Stimulated activated CD8-positive, alpha-beta memory T cell treated with anti-CD3 and anti-CD28 coated beads, Interleukin-15, amount 100 ng/mL, for 48 hours (primary cell): Measurements from ENCODE around the gene SCN3B.
"Not testable (repeated sequence)": the region's sequence is repeated elsewhere in the genome, so short reads cannot be mapped to it uniquely, and the experiment has no call there.

Experiments used
- DNase-seq, 2 donors: peaks; one replicate each; pipeline ENCODE4 v3.0.0-alpha.2; 2020; ENCODE audit warnings: low read depth in 2 of 2

Gene SCN3B, protein sequence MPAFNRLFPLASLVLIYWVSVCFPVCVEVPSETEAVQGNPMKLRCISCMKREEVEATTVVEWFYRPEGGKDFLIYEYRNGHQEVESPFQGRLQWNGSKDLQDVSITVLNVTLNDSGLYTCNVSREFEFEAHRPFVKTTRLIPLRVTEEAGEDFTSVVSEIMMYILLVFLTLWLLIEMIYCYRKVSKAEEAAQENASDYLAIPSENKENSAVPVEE

DNA sequence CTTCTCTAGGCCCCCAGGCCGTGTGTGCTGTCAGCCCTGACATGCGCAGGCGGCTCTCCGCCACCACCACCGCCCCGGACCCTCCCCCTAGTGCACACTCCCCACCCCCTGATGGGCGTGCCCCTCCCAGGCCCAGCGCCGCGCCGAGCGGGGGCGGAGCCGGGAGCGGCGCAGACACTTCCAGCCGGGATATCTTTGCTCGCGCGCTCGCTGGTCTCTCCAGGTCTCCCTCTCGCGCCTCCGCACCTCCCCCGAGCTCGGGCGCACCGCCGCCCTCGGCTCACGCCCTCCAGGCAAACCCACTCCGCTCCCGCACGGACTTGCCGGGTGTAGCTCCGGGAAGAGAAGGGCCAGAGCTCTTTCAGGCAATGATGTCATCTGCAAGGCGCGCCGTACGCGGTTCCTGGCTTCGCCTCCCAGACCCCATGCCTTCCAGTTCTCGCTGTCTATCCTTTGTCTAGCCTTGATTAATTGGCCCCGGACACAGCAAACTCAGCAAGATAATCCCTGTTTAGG, at the start of gene SCN3B:
Gene SCN3B (minus strand): TSS at position 59 of the 516 bp plus-strand sequence. CDS start 823 bp downstream, outside the sequence.
- DNase-seq = no peak

DNA sequence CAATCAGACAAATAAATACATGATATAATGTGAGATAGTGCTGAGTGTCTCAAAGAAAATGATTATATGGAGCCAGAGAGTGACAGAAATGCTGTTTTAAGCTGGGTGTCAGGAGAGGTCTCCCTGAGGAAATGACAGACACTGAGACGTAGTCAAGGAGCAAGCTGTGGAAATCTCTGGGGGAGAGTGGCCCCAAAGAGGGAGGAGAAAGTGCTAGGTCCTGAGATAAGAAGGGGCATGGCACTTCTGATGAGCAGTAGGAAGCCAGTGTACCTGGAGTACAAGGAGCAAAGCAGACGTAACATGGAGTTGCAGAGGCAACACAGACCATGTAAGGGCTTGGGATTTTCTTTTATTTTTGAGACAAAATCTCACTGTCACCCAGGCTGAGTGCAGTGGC, 48.3 kb upstream of the SCN3B start:
- DNase-seq = no peak

DNA sequence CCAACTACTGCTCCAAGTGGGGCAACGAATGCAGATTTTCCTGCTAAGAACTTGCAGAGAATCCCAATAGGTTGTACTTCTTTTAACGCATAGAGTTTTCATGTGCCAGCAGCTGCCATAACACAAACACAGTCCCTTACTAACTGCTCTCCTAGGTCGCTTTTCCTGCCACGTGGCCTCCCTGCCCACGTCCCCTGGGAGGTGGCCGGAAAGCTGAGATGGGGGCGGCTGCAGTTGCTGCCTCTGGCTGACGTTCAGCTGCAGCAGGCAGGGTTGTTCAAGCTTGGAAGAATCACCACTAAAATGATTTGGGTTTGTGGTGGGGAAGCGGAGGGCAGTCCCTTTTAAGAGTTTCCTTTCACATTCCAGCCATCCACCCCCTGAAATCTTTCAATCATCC, 47.7 kb upstream of the SCN3B start:
- DNase-seq = no peak

DNA sequence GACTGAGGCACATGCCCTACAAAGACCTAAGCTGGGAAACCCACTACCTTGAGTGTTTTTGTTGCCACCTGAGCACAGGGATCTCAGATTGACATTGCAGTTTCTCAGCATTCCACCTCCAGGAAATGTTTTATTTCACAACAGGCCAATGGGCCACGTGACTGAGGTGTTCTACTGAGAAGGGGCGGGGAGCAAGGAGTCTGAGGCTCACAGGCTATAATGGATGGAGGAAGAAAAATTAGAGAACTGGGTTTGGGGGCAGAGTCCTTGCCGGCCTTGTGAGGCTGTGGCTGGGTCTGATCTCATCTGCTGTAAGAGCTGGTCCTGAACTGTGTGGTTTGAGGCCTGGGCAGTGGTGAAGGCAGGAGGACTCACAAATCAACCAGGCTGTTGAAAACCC, 46.3 kb upstream of the SCN3B start:
- DNase-seq = no peak

DNA sequence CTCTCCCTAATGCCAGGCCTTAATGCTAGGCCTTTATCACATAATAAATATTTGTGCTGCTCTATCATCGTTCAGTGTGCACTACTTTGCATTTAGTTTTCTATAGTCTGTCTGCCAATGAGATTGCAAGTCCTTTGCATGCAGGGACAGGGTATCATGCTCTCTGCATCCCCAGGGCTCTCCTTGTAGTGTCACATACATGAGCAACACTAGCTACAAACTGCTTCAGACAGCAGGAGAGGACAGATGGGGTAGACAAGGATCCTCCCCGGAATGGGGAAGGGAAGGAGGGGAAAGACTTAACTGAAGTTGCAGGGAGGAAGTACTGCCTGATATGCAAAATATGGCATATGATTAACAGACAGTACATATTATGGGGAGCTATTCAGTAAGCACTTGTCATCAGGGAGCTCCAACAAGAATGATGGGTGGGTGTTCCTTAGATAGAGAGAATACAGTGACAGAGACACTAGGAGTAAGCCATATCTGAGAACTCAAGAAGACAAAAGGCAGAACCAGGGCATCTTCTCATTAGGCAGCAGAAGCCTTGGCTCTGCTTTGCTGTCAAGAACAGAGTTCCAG, 44.2 kb upstream of the SCN3B start:
- no peak for DNase-seq

DNA sequence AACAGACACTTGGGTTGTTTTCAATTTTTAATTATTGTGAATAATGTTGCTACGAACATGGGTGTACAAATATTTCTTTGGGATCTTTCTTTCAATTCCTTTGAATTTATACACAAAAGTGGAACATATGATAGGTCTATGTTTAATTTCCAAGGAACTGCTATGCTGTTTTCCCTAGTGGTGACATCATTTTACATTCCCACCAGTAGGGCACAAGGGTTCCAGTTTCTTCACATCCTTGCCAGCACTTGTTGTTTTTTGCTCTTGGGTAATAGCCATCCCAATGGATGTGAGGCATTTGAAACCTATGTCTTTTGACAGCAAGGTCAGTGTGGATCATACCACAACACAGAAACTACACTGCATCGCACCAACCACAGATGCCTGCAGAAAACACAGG, 41.8 kb upstream of the SCN3B start:
- DNase-seq = no peak

DNA sequence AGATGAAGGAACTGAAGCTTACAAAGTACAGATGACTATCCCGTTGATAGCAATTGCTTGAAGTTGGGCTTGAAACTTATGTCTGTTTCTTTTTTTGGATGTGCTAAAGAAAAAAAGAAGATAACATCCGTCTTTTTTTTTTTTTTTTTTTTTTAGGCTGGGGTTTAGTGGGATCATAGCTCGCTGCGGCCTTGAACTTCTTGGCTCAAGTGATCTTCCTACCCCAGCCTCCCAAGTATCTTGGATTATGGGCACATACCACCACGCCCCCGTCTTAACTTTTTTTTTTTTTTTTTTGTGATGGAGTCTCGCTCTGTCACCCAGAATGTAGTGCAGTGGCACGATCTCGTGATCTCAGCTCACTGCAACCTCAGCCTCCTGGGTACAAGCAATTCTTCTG, 40.8 kb upstream of the SCN3B start:
- DNase-seq = no peak

DNA sequence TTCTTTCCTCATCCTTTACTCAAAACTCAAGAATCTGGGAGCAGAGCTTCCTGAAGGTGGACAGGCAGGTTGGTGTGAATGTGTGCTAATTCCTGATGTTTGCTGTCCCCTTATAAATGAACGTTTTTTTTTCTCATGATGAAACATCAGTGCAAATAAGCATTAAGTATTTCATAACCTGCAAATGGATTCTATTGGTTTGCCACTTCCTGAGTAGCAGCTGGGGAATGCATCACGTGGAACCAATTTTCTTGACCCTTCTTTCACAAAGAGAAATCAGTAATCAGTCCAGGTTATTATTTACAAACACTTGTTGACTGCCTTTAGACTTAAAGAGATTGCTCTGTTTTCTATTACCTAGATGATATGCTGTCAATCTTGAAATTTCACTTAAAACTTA, 40.1 kb upstream of the SCN3B start:
- DNase-seq = no peak

DNA sequence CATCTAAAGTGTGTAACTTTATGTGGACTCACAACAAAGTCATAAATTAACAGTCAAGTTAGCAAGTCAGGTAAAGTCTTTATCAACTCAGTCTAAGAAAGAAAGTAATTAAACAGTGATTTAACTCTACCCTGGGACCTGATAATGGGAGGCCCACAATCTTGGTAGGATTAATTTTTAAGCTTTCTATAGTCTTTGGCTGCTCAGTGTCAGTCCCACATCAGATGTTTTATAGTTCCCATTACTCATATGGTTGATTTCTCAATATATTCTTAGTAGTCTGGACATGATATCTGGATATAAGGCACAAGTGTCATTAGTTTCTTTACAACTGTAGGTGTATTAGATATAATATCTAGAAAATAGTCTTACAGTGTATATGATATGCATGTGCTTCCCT, 38.5 kb upstream of the SCN3B start:
- DNase-seq = no peak

DNA sequence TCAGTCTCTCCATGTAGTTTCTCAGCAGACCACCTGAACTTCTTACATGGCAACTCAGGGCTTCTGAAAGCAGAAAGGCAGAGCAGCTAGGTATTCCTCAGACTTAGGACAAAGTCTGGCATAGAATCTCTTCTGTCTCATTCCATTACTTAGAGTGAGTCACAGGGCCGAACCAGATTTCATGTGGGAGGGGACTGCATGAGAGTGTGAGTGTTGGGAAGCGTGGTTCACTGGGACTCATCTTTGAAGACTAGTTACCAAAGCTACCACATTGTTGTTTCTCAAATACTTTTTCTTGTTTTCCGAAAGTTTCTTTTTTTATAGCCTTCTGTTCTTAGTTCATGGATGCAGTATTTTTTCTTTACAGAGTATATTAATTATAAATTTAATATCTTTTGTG, 36.1 kb upstream of the SCN3B start:
- DNase-seq = peak in 1 of 2 donors; percentile 3

DNA sequence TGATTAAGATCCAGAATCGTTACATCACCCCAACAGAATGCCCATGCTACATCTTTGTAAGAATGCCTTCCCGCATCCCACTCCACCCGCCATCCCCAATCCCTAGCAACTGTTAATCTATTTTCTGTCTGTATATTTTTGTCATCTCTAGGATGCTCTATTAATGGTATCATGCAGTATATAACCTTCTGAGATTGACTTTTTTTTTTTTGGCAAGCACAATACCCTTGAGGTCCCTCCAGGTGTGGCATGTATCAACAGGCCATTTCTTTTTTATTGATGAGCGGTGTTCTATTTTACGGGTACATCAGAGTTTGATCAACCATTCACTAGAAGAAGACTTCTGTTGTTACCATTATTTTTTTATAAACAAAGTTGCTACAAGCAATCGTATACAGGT, 30.2 kb upstream of the SCN3B start:
- DNase-seq = no peak

DNA sequence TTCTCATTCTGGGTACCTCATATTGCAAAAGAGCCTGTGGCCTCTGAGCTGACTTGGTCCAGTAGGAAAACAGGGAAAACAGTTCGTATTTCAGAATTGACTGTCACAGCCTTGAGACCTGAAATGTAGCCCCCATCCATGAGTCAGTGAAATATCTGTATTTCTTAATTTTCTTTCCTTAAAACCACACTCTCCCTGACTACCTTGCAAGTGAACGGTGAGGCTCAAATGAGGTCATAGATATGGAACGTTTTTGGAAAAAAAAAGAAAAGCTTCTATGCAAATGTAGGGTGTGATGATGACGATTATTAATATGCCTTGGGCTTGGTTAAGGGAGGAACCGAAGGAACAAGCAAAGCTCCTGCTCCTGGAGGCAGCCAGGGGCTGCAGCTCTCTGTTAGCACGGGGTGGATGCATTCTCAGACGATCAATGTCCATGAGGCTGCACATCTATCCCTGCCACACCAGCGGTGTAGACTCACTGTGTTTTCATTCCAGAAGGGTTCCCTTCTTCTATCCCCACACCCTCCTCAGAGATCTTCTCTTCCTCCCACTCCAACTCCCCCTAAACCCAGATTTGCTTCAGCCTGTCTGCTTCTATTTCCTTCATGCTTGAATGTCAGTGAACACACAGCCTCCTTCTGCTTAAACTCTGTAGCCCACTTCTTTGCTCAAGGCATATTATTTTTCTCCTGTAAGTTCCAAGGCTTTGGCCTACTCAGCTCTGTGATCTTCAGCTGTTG, 29.2 kb upstream of the SCN3B start:
- DNase-seq = no peak

DNA sequence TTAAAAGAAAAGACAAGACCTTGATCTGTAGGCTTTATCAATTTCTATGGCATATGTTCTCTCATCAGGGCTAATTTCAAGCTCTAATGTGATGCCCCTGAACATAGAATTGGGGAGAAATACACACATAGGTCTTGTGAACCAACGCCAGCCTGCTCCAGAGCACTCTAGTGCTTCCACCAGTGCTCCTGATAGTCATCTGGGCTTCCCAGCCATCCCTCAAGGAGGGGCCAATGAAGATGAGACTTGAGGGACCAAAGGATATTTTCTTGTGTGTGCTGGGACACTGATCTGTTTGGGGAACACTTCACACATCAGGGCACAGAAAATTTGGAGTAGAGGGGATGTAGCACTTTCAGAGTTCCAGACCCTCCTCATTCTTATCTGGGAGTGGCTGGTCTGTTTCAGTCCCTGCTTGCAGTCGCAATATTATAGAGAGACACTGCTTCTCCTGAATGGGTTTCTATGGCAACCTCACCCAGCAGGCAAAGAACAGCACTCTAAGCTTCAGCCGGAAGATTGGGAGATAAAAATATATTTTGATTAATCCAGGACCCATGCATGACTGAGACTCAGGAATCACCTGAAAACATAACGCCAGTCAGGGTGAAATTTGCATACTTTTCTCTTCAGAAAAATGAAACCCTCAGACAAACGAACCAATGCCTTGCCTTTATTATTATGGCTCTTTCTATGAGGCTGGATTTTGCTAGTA, 28.4 kb upstream of the SCN3B start:
- no peak for DNase-seq

DNA sequence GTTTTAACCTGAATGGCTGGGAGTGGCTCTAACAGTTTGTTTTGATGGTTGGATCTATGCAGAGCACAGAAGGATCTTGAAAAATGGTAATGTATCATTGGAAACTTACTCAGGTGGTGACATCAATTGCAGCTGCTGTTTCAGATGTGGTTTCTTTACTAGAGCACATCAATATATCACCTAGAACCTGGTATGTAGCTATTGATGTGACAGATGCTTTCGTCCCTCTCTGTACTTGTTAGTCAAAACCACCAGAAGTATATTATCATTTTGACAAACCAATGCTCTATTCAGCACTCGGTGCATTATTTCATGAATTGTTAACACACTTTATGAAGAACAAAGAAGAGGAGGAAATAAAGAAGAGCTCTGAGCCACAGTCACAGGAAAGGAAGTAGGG, 26.6 kb upstream of the SCN3B start:
- no peak for DNase-seq

DNA sequence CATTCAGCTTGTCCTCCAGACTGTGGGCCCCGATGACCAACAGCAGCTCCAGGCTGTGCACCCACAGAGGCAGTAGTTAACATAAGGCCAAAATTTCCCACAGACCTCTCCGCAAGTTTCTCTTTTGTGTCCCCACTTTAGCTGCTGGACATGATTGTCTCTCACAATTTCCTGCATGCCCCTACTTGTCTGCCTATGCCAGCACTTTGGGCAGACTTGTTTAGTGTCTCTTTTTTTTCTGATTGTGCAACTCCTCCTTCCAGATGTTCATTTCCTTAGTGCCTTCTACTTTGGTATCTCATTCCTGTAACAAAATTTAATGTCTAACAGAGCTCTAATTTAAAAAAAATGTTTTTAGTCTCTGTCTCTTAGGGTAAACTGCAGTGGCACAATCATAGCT, 23.8 kb upstream of the SCN3B start:
- no peak for DNase-seq

DNA sequence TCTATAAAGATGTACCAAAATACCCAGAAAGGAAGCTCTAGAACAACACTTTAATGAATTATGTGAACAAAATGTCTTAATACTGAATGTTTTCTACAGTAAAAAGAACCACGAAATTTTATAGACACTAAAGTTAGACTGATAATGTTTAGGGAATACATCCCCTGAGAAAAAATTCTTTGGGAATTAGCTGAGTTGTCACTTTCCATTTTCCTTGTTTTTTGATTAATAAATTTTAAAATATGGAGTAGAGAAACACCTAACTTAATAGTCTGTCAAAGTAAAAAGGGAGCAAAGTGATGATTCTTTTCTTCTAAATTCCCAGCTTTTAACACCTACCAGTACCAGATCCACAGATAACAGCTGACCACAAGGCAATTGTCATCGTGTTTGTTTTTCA, 23.1 kb upstream of the SCN3B start:
- DNase-seq = no peak

DNA sequence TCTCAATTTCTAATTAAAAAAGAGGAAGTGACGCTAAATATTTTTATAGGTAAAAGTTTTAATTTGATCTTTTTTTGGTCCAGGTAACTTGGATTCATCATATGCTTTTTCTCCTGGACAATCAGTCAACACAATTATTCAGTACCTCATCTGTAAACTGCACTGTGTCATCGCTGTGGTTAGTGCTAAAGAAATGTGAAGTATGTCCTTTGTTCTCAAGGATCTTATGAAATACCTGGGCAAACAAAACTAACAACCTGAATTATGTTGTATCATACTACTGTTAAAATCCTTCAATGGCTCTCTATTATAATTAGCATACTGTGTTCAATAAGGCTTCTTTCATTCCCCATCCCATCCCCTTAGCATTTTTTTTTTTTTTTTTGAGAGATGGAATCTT, 19.9 kb upstream of the SCN3B start:
- no peak for DNase-seq

DNA sequence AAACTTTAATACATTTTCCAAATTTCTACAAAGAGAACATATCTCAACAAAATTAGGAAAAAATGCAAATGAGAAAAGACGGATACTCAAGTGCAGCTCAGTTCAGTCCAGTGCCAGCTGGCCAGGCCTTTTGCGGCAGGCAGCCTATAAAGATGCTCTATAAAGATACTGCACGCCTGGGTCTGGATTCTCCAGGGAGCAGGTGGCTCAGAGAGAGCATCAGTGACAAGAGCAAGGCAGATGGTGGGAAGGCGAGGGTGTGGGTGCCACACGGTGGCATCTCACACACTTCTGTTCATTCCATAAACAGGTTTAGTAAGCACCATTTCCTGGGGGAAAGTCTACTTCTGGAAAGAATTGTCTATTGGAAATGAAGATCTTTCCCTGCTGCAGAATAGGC, 18.1 kb upstream of the SCN3B start:
- no peak for DNase-seq

DNA sequence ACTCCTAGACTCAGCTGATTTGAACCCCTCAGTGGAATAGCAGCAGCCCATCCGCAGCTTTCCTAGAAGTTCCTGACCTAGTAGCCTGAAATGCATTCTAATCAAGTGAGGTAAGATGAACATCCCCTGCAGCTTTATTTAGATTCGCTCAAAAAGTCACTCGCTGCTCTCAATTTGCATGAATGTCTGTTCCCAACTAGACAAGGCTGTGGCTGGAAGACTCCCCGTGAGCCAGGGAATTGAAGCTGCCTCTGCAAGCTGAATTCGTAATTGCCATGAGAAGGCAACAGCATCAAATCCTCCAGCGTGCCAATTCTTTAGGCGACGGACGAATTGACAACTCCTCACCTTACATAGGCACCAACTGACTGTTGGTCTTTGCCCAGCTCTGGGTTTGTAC, 17.1 kb upstream of the SCN3B start:
- no peak for DNase-seq

DNA sequence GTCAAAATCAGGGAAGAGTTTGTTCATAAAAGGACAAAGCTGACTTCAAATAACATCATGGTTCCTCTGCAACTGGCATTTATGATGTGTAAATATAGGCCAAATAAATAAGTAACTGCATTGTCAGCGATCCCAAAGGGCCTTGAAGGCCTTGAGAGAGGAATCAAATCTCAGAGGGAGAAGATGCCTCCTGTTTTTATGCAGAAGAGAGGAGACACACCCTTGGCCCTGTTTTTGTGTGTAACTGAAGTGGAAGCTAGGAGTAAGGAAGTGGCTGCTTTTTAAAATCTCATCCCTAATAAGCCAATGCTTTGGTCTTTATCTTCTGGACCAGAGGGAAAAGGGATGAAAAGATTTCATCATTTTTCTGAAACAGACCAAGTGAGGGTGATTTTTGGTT, 15.7 kb upstream of the SCN3B start:
- no peak for DNase-seq

DNA sequence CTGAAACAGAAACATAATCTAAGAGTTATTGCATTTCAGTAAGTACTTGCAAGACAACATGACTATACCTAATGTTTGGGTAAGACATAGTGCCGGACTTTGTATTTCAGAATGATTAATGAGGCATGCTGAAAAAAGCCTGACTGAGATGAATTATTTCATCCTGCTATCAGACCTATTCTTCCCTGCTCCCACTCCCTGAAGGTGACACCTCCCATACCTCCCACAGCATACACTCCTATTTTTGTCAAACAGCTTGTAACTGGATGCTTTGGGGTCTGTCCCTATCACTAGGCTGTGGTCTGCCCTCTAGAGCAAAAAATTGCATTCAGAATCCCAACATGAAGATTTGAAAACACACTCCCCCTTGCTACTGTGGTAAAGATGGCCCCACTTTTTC, 10.9 kb upstream of the SCN3B start:
- no peak for DNase-seq

DNA sequence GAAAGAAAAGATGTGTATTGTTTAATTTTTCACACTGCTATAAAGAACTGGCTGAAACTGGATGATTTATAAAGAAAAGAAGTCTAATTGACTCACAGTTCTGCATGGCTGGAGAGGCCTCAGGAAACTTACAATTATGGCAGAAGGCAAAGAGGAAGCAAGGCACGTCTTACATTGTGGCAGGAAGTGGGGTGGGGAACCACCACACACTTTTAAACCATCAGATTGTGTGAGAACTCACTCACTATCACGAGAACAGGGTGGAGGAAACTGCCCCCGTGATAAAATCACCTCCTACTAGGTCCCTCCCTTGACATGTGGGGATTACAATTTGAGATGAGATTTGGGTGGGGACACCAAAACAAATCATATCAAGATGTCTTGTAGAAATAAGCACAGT, 5.5 kb upstream of the SCN3B start:
- not testable (repeated sequence) for DNase-seq

DNA sequence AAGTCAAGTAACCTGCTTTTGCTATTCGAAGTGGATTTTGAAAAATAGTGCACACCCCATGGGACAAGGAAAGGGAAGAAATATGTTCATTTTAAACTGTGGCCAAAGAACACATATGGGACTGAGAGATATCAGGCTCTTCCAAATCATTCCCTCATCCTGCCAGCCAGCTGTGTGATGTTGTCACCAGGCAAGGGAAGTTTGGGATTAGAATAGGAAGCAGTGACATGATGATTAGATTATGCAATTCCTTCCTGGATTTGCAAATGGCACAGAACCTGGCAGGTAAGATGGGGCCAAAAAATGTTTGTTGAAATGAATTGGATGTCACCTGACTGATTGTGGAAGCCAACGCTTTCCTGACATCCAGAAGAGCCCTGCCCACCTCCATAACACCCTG, 4.9 kb upstream of the SCN3B start:
- no peak for DNase-seq
